ENCODE results near the gene CTSD. TPM values are rescaled to one million over a fixed set of nuclear protein-coding genes. Genes with fewer than 3 reads are reported as not detected.

Gene CTSD
- total RNA-seq, 1 experiment from 2014 or later = 127 TPM

GRCh38 chr11:1730059-1730629, 33.6 kb downstream of the CTSD start:
- Histone ChIP-seq H3K9me3 (ENCODE audit: control insufficient read depth in 1 of 2, insufficient read depth in 1 of 2, low read depth in 1 of 2, low read length in 2 of 2) (no peaks in the 10 kb centered on the region), H3K36me3 (ENCODE audit: control insufficient read depth in 1 of 2, insufficient read depth in 2 of 2, low read length in 2 of 2) (no peaks in the 10 kb centered on the region), H3K4me3 (replicated peaks in 1 of 2; ENCODE audit: low read depth in 1 of 2, low read length in 2 of 2) (no peak overlapping the region), H4K20me1 (ENCODE audit: insufficient read depth) (no peaks in the 10 kb centered on the region), H3K27ac (ENCODE audit: low read depth, low read length) (no peak overlapping the region), H3K27me3 (ENCODE audit: insufficient read depth, low read length) (peaks cover 37% of the 10 kb centered on the region; the same call in 1 of the 2 replicates), H3K79me2 (ENCODE audit: insufficient read depth, low read length) (no peaks in the 10 kb centered on the region), H3K9ac (ENCODE audit: low read length) (no peak overlapping the region), H3K4me1 (ENCODE audit: control insufficient read depth in 1 of 2, insufficient read depth in 2 of 2, low read length in 2 of 2) (no peaks in the 10 kb centered on the region), H2AFZ (ENCODE audit: low read depth, low read length, poor library complexity, severe bottlenecking) (no peak overlapping the region), H3K4me2 (ENCODE audit: low read length) (no peak overlapping the region), H3K9me2 (ENCODE audit: insufficient read depth) (no peaks in the 10 kb centered on the region)
- CTCF ChIA-PET = no interaction called here
- no TSS peak for BruUV-seq (replicated peaks)
- ATAC-seq (no peak), DNase-seq (ENCODE audit: low read depth, low spot score) (no peak)
- intact Hi-C loops (cut with micrococcal nuclease) = no loop called here
- TF ChIP-seq ZNF274 (IDR thresholded peaks at IDR 0.05; ENCODE audit: low read depth, low read length) = no peak
- RAD21 ChIA-PET (ENCODE audit: low non-redundant PET in 1 of 2, low total read pairs in 2 of 2, uncharacterized antibody in 2 of 2, unreplicated experiment in 2 of 2) = no interaction called here
- POLR2A ChIA-PET = no interaction called here

GRCh38 chr11:1729692-1730011, 34.1 kb downstream of the CTSD start:
- ChIA-PET POLR2A (no interaction called here), RAD21 (ENCODE audit: low non-redundant PET in 1 of 2, low total read pairs in 2 of 2, uncharacterized antibody in 2 of 2, unreplicated experiment in 2 of 2) (no interaction called here), CTCF (no interaction called here)
- peaks cover 37% of the 10 kb centered on the region; the same call in 1 of the 2 replicates for H3K27me3 ChIP-seq (ENCODE audit: insufficient read depth, low read length)
- no peak overlapping the region for H3K27ac ChIP-seq (ENCODE audit: low read depth, low read length)
- intact Hi-C loops (cut with micrococcal nuclease) = no loop called here
- TF ChIP-seq TCF7L2 (IDR thresholded peaks at IDR 0.05; ENCODE audit: borderline replicate concordance, extremely low read depth, insufficient read depth, insufficient read length) (no peak), ZBTB33 (IDR thresholded peaks at IDR 0.05; ENCODE audit: extremely low read depth, insufficient replicate concordance, low read length) (no peak), YY1 (IDR thresholded peaks at IDR 0.05; ENCODE audit: extremely low read depth, insufficient replicate concordance, low read depth, low read length) (no peak), ZFX (IDR thresholded peaks at IDR 0.05) (no peak), POLR2A (IDR thresholded peaks at IDR 0.05; ENCODE audit: borderline replicate concordance, extremely low read depth, insufficient read depth, insufficient read length) (no peak), EZH2 (IDR thresholded peaks at IDR 0.05) (no peak), EGR1 (IDR thresholded peaks at IDR 0.05; ENCODE audit: low read depth) (no peak), FOSL1 (IDR thresholded peaks at IDR 0.05; ENCODE audit: low read depth) (no peak), CBX3 (IDR thresholded peaks at IDR 0.05; ENCODE audit: low read depth) (no peak), JUND (IDR thresholded peaks at IDR 0.05) (no peak), EZH2phosphoT487 (IDR thresholded peaks at IDR 0.05; ENCODE audit: borderline replicate concordance) (no peak), ZNF274 (IDR thresholded peaks at IDR 0.05; ENCODE audit: low read depth, low read length) (no peak), CTCF (IDR thresholded peaks at IDR 0.05 in 2 of 3, conservative IDR thresholded peaks at IDR 0.05 in 1 of 3; ENCODE audit: borderline replicate concordance in 1 of 3, insufficient read depth in 1 of 3, low read depth in 2 of 3, low read length in 2 of 3) (no peak), CEBPB (IDR thresholded peaks at IDR 0.05; ENCODE audit: low read depth) (no peak)
- TF ChIP-seq, protein P1, sequence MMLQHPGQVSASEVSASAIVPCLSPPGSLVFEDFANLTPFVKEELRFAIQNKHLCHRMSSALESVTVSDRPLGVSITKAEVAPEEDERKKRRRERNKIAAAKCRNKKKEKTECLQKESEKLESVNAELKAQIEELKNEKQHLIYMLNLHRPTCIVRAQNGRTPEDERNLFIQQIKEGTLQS (IDR thresholded peaks at IDR 0.05) = no peak
- TF ChIP-seq, protein P2, sequence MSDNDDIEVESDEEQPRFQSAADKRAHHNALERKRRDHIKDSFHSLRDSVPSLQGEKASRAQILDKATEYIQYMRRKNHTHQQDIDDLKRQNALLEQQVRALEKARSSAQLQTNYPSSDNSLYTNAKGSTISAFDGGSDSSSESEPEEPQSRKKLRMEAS (IDR thresholded peaks at IDR 0.05) = no peak
- ATAC-seq (no peak), DNase-seq (ENCODE audit: low read depth, low spot score) (no peak)
- H3K36me3 ChIP-seq (ENCODE audit: control insufficient read depth in 1 of 2, insufficient read depth in 2 of 2, low read length in 2 of 2) = no peaks in the 10 kb centered on the region
- H3K9me2 ChIP-seq (ENCODE audit: insufficient read depth) = no peaks in the 10 kb centered on the region
- BruUV-seq (replicated peaks) = no TSS peak
- no peak overlapping the region for H3K4me3 ChIP-seq (replicated peaks in 1 of 2; ENCODE audit: low read depth in 1 of 2, low read length in 2 of 2)
- H3K4me2 ChIP-seq (ENCODE audit: low read length) = no peak overlapping the region
- H3K9me3 ChIP-seq (ENCODE audit: control insufficient read depth in 1 of 2, insufficient read depth in 1 of 2, low read depth in 1 of 2, low read length in 2 of 2) = no peaks in the 10 kb centered on the region
- H3K4me1 ChIP-seq (ENCODE audit: control insufficient read depth in 1 of 2, insufficient read depth in 2 of 2, low read length in 2 of 2) = no peaks in the 10 kb centered on the region
- H3K79me2 ChIP-seq (ENCODE audit: insufficient read depth, low read length) = no peaks in the 10 kb centered on the region
- no peaks in the 10 kb centered on the region for H4K20me1 ChIP-seq (ENCODE audit: insufficient read depth)
- no peak overlapping the region for H3K9ac ChIP-seq (ENCODE audit: low read length)
- no peak overlapping the region for H2AFZ ChIP-seq (ENCODE audit: low read depth, low read length, poor library complexity, severe bottlenecking)

Measured in HCT116 (cell line).